ENCODE measurements around the gene UBTD1. TPM values are rescaled to one million over a fixed set of nuclear protein-coding genes. Genes with fewer than 3 reads are reported as not detected.

The UBTD1 gene
- total and polyA plus RNA-seq, 10 donors, result 4.5 to 17.6 (median 11.8) TPM

DNA sequence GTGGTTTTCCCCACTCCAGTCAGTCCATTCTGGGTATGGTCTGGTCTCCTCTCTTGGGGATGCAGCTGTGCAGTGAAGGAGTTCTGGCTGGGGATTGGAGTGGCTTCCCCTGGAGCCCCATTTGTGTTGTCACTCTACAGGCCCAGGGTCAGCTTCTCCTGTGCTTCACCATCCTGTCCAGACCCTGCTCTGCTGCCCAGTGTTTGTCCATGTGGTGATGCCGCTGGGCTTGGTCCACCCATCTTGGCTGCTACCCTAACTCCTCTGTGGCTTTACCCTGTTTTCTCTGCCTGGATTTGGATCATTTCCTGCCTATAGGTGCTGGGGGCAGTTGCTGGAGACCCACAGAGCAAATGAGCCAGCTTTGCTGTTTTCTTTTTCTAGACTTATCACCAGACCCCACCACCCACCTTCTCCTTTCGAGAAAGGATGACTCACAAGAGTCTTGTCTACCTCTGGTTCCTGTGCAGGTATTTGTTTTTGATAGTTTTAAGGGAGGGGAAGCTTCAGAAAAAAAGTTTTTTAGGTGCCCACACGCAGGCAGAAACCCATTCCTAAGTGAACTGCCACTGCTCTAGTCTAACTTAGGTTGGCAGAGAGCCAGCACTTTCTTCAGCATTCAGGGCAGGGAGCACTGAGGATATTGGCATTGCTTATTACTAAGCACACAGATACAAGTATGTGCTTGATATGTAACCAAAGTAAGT lies 44.2 kb upstream of the UBTD1 start:
- Histone ChIP-seq H3K36me3 (peaks cover 0 to 91% (median 60%) of the 10 kb centered on the region in 6 donors), H3K4me1 (peaks cover 0 to 16% (median 5%) of the 10 kb centered on the region in 6 donors), H3K9me3 (no peaks in the 10 kb centered on the region), H3K4me3 (no peak overlapping the region), H3K27me3 (replicated peaks in 1 of 7) (no peaks in the 10 kb centered on the region), H3K27ac (peak overlapping the region in 1 of 8 donors; percentile 38)
- TF ChIP-seq, protein P1, sequence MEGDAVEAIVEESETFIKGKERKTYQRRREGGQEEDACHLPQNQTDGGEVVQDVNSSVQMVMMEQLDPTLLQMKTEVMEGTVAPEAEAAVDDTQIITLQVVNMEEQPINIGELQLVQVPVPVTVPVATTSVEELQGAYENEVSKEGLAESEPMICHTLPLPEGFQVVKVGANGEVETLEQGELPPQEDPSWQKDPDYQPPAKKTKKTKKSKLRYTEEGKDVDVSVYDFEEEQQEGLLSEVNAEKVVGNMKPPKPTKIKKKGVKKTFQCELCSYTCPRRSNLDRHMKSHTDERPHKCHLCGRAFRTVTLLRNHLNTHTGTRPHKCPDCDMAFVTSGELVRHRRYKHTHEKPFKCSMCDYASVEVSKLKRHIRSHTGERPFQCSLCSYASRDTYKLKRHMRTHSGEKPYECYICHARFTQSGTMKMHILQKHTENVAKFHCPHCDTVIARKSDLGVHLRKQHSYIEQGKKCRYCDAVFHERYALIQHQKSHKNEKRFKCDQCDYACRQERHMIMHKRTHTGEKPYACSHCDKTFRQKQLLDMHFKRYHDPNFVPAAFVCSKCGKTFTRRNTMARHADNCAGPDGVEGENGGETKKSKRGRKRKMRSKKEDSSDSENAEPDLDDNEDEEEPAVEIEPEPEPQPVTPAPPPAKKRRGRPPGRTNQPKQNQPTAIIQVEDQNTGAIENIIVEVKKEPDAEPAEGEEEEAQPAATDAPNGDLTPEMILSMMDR (IDR thresholded peaks at IDR 0.05 in 8 of 11, conservative IDR thresholded peaks at IDR 0.05 in 3 of 11), result no peak
- TF ChIP-seq POLR2AphosphoS5 (IDR thresholded peaks at IDR 0.05) (no peak), POLR2A (IDR thresholded peaks at IDR 0.05) (no peak)
- intact Hi-C loops (cut with DNase I; ENCODE audit: low total_unique reads), result no loop called here
- WGBS, 5 donors, result 74 to 83% (median 75%) methylated on average over 3 of the region's 3 CpGs
- DNase-seq, result no peak

GRCh38 chr10:97456034-97456685 lies 42.6 kb upstream of the UBTD1 start:
- H3K27ac ChIP-seq, result no peak overlapping the region
- TF ChIP-seq POLR2A (IDR thresholded peaks at IDR 0.05) (no peak), POLR2AphosphoS5 (IDR thresholded peaks at IDR 0.05) (no peak)
- TF ChIP-seq, protein P1 (IDR thresholded peaks at IDR 0.05 in 8 of 11, conservative IDR thresholded peaks at IDR 0.05 in 3 of 11), result no peak
- peaks cover 0 to 3% (median under 1%) of the 10 kb centered on the region in 6 donors for H3K4me1 ChIP-seq
- DNase-seq, result no peak
- H3K4me3 ChIP-seq, result no peak overlapping the region
- H3K27me3 ChIP-seq (replicated peaks in 1 of 7), result no peaks in the 10 kb centered on the region
- 62 to 86% (median 80%) methylated on average over 5 of the region's 5 CpGs for WGBS, 5 donors
- H3K9me3 ChIP-seq, result no peaks in the 10 kb centered on the region
- intact Hi-C loops (cut with DNase I; ENCODE audit: low total_unique reads), result no loop called here
- H3K36me3 ChIP-seq, result peaks cover 0 to 100% (median 77%) of the 10 kb centered on the region in 6 donors

- 70 to 86% (median 78%) methylated on average over 3 of the region's 3 CpGs for WGBS, 5 donors
- H3K36me3 ChIP-seq, result peaks cover 0 to 100% (median 82%) of the 10 kb centered on the region in 6 donors
- DNase-seq, result no peak
- H3K4me1 ChIP-seq, result no peaks in the 10 kb centered on the region
- no peak overlapping the region for H3K27ac ChIP-seq
- no peaks in the 10 kb centered on the region for H3K9me3 ChIP-seq
- no peak for TF ChIP-seq POLR2AphosphoS5 (IDR thresholded peaks at IDR 0.05)
- TF ChIP-seq, protein P1 (IDR thresholded peaks at IDR 0.05 in 8 of 11, conservative IDR thresholded peaks at IDR 0.05 in 3 of 11), result no peak
- TF ChIP-seq POLR2A (IDR thresholded peaks at IDR 0.05), result no peak
- no peaks in the 10 kb centered on the region for H3K27me3 ChIP-seq (replicated peaks in 1 of 7)
- intact Hi-C loops (cut with DNase I; ENCODE audit: low total_unique reads), result no loop called here
- H3K4me3 ChIP-seq, result no peak overlapping the region
Measured at GRCh38 chr10:97456686-97457065, 42.0 kb upstream of the UBTD1 start.

DNA sequence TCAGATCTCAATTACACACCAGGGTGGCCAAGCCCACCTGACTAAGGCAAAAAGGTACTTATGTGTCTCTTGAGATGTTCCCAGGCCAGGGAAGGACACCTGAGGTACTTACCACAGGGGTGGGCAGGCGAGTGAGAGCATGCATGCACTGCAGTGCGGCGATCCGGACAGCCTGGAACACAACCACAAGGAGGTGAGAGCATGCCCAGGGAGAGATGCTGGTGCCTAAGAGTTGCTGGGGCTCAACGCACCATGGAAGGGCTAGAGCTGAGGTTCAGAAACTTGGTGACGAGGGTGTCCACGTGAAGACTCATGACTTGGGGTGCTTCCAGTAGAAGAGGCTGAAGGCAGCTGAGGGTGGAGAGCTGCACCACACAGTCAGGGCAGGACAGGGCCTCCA lies 39.6 kb upstream of the UBTD1 start:
- DNase-seq, result no peak

More for the DNA sequence above, 39.6 kb upstream of the UBTD1 start:
- TF ChIP-seq POLR2AphosphoS5 (IDR thresholded peaks at IDR 0.05), result peak; percentile 7 to 41 (median 41)
- TF ChIP-seq POLR2A (IDR thresholded peaks at IDR 0.05), result no peak
- Histone ChIP-seq H3K4me3 (no peak overlapping the region), H3K27me3 (replicated peaks in 1 of 7) (no peaks in the 10 kb centered on the region), H3K4me1 (peaks cover 0 to 8% (median 3%) of the 10 kb centered on the region in 6 donors), H3K27ac (no peak overlapping the region), H3K9me3 (no peaks in the 10 kb centered on the region), H3K36me3 (peaks cover 5 to 100% (median 89%) of the 10 kb centered on the region in 6 donors)
- 93 to 97% (median 95%) methylated on average over 7 of the region's 7 CpGs for WGBS, 5 donors
- intact Hi-C loops (cut with DNase I; ENCODE audit: low total_unique reads), result no loop called here

All from spleen (tissue), 11 donors.